Measurements from ENCODE around the gene ATP1A1.

ATP1A1 gene

DNA sequence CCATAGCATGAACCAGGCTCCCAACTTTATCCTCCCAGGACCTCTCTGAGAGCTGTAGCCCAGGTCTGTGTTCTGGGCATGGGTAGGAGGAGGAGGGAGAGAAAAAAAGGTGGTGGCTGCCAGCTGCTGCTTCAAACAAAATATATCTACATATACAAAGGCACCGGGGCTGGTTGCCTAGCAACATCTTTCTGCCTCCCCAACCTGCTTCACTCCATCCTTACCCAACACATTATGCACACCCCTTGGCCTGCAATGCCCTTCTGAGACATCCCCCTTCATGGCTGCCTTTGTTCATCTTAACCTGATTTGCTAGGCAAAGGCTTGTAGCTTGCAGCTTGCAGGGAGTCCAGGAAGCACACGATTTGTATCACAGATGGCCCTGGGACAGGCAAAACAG, 27.2 kb upstream of the ATP1A1 start:
- no peak for DNase-seq

DNA sequence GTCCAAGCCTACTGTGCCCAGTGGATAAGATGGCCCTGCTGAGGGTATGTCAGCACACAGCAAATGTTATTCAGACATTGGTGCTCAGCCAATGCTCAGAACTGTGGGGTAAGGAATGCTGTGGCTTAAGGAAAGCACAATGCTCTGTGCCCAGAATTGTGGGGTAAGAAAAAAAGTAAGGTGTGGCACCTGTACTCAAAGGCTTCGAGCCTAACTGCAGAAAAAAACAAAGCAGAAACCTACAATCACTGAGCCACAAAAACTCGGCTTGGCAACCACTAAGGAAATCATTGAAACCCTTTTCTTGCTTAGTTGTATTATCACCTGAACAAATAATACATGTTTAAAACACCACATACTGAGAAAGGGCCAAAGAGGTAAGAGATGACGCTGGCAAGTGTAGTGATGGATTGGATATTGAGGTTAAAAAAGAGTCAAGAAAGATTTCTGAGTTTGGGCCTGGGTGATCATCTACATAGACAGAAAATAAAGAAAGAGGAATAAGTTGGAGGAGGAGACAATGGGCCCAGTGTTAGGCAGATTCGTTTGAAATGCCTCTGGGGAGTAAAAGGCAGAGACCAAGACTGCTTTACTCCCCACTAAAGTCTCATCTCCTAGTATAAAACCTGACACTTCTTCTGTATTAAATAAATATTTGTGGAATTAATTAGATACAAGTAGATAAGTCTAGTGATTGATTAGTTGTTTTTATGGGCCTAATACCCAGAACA, 25.9 kb upstream of the ATP1A1 start:
- no peak for DNase-seq

DNA sequence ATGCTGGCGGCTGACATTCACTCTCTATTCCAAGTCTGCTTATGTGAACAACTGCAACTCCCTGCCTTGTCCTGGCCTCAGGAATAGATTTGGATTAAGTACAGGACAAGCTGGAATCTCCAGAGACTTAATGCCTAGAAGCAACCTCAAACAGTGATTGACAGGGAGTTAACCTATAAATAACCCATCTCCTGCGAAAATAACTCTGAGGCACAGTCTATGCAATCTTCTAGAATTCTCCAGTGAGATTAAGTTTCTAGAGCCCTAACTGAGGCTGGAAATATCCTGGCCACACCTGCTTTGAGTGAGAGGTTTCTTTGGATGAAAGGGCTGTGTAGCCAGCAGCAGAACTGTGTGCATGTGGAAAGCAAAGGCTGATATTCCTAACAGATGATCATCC, 25.3 kb upstream of the ATP1A1 start:
- DNase-seq, result no peak

DNA sequence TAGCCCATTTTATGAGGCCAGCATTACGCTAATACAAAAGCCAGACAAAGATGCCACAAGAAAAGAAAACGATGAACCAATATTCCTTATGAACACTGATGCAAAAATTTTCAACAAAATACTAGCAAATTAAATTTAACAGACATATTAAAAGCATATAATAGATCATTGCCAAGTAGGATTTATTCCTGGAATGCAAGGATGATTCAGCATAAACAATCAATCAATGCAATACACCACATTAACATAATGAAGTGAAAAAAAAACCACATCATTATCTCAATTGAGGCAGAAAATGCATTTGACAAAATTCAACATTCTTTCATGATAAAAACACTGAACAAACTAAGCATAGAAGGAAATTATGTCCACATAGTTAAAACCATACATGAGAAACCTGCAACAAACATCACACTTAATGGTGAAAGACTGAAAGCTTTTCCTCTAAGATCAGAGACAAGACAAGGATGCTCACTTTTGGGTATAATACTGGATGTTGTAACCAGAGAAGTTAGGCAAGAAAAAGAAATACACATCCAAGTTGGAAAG, 22.9 kb upstream of the ATP1A1 start:
- no peak for DNase-seq

DNA sequence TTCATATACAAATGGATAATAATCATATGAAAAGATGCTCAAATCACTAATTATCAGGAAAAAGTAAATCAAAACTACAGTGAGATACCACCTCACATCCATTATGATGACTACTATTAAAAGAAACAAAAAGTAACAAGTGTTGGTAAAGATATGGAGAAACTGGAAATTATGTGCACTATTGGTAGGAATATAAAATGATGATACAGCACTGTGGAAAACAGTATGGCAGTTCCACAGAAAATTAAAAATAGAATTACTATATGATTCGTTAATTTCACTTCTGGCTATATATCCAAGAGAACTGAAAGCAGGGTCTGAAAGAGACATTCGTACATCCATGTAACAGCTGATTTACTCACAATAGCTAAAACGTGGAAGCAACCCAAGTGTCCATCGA, 21.1 kb upstream of the ATP1A1 start:
- DNase-seq, result no peak

DNA sequence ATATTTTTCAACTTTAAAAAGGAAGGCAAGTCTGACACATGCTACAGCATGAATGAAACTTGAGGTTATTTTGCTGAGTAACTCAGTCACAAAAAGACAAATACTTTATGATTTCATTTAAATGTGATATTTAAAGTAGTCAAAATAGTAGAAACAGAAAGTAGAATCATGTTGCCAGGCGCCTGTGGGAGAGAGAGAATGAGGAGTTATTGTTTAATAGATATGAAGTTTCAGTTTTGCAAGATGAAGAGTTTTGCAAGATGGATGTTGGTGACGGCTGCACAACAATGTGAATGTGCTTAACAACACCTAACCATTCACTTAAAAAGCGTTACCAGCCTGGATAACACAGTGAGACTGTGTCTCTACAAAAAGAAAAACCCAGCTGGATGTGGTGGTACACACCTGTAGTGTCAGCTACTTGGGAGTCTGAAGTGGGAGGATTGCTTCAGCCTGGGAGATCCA, 20.7 kb upstream of the ATP1A1 start:
- no peak for DNase-seq

DNA sequence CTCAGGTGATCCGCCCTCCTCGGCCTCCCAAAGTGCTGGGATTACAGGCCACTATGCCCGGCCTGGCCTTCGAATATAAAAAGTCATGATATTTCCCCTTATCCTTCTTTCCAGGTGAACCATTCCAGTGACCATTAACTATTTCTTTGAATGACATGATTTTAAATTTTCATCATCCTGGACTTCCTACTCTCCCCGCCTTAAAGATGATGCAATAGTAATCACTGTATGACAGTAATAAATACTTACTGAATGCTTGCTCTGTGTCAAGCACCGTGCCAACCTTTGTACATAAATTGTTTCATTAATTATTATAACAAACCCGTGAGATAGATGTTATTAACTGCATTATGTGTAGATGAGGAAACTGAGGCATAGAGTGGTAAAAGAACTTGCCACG, 19.9 kb upstream of the ATP1A1 start:
- no peak for DNase-seq

DNA sequence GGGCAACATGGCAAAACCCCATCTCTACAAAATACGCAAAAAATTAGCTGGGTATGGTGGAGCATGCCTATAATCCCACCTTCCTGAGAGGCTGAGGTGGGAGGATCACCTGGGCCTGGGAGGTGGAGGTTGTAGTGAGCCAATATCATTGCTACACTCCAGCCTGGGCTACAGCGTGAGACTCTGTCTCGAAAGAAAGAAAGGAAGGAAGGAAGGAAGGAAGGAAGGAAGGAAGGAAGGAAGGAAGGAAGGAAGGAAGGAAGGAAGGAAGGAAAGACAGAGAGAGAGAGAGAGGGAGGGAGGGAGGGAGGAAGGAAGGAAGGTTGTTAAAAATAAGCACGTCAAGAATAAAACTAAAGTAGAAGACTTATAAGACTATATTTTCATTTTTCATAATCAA, 17.0 kb upstream of the ATP1A1 start:
- no peak for DNase-seq

DNA sequence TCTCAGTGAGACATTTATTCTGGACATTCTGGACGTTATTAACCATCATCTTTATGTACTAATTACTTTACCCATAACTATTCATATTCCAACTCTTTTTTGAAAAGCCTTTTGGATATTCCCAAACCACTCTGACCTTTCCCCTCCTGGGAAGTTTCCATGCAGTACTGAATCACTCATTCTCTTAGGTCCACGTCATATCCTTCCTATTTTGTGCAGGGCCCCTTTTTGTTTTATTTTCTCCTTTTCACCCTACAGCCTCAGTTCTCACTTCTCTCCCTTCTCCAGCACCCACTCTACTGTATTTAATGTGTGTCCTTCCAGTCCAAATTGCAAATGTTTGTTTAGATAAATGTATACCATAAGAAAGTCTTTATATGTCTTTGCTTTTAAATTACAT, 16.4 kb upstream of the ATP1A1 start:
- DNase-seq, result peak; percentile 67

DNA sequence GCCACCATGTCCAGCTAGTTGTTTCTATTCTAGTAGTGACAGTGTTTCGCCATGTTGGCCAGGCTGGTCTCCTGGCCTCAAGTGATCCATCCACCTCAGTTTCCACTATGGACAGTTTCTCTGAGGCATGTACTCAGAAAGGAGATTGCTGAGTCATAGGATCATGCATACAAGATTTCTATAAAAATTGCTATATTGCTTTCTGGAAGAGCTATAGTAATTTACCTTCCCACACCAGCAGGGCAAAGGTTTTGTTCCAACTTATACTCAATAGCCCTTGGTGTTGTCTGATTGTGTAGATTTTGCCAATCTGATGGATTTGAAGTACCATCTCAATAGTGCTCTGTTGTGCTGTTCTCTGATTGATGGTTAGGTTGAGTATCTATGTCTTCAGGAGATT, 15.6 kb upstream of the ATP1A1 start:
- no peak for DNase-seq

DNA sequence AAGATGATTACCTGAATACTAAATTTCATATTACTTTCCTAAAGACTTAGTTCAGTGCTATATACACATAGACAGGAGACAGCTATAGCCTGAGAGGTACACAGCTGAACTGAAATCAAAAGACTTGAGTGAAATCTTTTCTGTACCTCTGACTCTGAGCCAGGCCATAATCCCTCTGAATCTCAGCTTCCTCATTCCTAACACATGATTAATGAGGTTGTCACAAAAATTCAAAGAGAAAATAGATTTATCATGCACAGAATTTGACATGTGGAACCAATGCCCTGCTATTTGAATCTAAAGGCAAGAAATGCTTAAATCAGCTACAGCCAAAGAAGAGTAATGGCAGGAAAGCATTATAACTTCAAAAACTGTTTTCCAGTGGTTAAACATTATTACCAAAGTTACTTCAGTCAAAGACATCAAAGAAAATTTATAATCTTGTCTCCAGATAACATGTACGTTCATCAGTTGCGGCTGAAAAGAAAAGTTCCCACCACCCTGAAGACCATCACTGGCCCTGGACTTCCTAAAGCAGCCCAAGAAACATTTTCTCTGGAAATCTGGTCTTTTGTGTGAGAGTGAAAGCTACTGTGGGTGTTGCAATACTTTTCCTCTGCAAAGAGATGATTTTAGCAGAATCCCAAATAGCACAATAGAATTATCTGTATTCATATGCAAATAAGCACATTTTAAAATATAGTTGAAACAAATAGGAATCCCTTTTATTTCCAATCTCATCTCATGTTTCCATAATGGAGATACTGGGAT, 13.8 kb upstream of the ATP1A1 start:
- peak; percentile 48 for DNase-seq

DNA sequence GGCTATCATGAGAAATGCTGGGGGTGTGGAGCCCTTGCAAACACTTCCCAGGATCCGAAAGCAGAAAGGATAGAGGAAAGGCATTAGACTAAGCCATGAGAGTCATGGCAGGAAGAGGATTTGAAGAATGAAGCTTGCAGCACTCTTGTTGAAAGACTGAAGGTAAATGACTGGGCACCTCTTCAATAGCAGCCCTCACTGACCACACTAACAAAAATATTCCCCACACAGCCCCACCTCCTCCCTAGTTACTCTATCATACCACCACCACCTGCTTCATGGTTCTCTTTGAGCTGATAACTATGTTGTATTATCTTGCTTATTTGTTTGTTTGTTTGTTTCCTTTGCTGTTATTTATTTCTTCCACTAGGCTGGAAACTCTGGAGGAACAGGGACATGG, 13.2 kb upstream of the ATP1A1 start:
- no peak for DNase-seq

DNA sequence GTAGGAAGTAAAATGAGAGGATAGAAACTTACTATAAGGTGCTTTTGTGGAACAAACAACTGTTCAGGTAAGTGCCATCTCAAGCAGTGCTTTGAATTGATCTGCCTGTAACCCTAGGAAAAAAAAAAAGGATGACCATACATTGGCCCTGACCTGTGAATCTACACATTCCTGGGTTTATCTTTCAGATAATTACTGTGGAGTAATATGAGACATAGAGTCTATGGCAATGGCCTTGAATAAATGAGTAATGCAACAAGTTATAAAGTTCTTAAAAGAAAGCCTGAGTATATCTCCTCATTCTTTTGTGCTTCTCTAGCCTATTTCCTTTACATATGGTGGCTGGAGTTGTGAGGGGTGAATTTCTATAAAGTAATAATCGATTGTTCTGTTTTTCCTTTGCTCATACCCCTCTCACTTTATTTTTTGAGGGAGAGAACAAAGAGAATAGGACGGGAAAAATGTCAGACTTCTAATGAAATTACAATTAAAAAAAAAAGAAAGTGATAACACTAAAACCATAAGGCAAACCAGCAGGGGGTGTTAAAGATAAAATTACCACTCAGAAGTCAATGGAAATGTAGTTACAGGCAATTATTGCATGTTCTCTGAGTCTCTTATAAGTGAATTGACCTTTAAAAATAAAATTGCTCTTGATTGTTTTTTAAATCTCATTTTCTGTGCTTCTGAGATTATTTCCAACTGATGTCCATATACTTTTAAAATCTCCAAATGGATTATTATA, 12.4 kb upstream of the ATP1A1 start:
- DNase-seq, result peak; percentile 20

DNA sequence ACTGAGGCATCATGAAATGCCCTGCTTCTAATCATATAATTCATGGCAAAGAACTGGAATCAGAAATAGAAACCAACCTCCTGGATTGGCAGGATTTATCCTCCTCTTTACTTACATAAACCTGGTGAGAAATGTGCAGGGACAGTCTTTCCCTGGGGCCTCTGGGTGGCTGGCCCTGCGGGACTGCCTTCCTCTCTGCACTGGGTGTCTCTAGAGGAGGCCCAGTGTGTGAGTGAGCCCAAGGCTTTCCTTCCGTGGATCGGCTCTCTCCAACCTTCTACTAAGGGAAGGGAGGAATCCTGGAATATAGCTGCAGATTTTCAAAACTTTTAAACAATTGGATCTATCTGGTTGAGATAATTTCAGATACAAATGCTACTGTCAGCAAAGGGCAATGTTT, 11.4 kb upstream of the ATP1A1 start:
- DNase-seq, result no peak

DNA sequence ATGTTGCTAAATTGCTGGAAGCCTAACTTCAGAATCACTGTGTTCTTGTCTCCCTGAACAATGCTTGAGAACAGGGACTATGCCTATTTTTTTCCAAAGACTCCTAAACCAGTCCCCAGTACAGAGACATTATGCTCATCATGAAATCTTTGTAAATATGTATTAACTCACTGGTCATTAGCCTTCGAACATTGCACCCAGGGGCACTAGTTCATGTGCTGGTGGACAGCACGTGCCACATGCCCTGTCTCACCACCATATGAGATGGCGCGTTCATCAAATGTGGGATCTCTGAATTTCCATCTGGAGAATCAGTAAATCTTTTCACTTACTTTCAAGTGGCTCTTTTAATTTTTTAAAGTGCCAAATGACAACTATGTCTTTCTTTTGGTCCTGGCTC, 11.0 kb upstream of the ATP1A1 start:
- no peak for DNase-seq

DNA sequence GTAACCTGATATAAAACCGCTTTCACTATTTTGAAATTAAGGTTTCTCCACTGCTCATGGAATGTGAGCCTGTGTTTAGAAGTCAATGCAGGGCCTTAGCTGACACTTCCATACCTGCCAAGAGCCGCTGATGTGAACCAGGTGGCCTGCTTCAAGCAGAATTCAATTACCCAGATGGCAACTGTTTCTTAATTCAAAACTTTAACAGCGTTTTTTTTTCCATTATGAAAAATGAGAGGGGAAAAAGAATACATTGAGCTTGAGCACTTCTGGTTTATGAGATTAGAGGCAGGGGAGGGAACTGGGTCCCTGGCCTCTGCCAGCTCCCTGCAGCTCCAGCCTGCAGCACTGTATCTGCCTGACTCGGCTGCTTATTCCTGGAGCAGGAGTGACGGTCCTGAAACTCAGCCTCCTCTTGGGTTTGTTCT, 7.7 kb upstream of the ATP1A1 start:
- no peak for DNase-seq

DNA sequence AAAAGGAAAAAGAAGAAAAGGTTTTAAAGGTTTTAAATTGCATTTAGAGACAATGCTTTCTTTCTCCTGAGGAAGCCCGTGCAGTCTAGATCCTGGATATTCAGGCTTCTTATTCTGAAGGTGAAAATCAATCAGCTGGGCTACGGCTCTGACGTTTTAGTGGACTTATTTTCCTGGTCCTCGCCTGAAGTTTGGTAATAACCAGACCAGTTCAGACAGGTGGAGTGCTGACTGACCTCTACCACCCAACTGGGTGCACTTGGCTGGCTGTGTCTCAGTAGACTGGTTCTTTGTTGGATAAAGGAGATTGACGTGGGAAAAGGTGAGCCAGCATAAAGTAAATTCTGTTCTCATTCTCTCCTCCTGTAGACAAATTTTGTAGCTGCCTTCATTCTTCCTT, 7.2 kb upstream of the ATP1A1 start:
- DNase-seq, result no peak

DNA sequence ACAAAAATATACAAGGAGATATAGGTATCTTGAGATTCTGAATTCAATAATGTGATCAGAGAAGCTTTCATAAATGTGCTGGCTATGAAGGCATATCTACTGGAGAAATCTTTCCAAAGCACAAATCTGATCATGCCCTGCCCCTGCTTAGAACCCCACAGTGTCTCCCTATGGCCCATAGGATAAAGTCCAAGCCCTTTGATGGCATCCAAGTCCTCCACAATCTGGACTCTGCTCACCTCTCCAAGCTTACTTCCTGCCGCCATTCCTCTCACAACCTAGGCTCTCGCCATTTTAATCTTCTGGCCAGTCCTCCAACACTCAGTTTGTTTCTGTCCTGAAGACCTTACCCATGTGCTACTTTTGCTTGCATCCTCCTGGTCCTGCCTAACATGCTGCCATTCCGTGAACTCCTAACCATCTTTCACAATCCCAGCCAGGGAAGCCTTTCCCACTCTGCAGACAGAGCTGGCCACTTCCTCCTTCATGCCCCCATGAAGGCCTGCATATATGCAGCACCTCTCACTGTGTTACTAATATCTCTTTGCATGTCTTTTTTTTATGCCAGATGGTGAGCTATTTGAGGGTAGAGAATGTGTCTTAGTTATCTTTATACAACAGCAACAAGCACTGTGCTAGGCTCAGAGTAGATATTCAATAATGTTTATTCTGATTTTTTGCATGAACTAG, 5.6 kb upstream of the ATP1A1 start:
- DNase-seq, result no peak

DNA sequence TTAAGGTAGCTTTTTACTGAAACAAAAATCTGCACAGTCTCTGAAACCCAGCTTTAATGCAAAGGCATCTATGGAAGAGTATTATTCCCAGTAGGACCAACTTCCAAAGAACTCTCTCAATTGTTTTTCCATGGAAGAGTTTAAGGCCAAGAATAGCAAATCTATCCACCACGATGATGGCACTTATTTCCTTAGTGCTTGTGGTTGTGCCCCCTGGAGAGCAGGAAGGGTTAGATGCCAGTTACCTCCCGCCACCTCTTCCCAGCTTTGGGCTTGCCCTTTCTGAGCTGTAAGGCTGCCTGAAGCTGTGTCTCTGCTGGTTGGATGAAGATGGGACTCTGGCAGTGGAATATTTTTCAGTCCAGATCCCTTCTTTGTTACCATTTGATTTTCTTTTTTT, 4.8 kb upstream of the ATP1A1 start:
- DNase-seq, result no peak

DNA sequence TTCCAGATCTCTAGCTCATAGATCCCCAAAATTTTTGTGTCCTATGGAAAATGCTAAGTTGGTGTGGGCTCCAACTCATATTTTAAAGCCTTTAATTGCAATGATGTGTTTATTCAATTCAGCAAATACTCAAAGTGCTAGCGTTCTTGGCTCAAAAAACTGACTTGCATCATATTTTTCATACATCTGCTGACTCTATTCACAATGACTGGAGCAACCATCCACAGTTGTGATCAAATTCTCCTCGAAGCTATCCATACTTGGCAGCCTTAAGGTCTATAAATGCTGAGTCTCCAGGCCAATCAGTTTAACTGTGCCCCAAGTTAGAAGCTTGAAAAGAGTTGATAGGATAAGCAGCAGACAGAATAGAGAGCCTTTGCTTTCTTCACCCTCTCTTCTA, 2.9 kb upstream of the ATP1A1 start:
- DNase-seq, result no peak

DNA sequence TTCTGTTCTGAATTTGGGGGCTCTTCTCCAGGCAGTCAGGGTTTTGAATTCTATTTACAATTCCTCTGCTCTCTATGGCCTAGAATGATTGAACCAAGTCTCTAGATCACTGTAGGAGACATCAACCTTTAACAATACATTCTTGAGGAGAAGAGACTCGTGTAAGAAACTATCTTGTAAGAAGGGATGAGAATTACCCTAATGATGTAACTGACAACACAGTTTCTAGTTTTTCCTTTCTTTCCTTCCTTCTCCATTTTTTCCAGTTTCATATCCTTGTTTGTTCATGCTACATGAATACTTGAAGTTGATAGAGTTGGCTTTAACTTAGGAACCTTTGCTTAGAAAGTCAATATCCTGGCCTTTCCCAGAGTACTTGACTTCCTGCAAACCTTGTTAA, 1.3 kb upstream of the ATP1A1 start:
- DNase-seq, result no peak

DNA sequence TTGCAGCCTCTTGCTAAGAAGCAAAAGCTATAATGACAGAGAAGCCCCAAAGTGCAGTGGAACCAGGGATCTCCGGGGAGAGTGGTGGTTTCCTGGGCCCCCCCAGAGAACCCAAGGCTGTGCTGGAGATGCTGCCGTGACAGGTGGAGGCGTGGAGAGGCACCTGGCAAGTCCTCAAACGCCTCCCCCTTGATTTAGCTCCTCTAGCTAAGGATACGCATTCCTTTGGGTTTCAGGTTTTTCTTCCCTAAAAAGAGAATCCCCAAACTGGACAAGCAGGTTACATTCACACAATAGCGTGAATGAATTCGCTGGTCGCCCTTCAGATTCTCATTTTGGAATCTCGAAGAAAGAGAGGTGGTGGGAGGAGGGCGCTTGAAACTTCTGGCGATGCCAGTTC, 853 bp upstream of the ATP1A1 start:
- DNase-seq, result no peak

Data from EL (cell line).